Memory B cell (primary cell): Measurements from ENCODE around the gene OR4E2.
A peak's percentile ranks its signal among the peaks of the same experiment; 100 is the strongest.
"Not testable (repeated sequence)": the region's sequence is repeated elsewhere in the genome, so short reads cannot be mapped to it uniquely, and the experiment has no call there.

ENCODE experiments used
- ATAC-seq: fragments of 150-1000 bp; cut with Tn5 transposase; 2 replicates; pipeline ENCODE4 v1.10.0; 2021; ENCODE audit warnings: low read depth, mild to moderate bottlenecking, moderate library complexity
- DNase-seq, 2 donors: peaks; one replicate each; pipeline ENCODE4 v3.0.0; 2022; ENCODE audit warnings: low spot score in 2 of 2
- H3K27ac Mint-ChIP-seq: one replicate; pipeline ENCODE4 v1.8.0; 2022; ENCODE audit warnings: mild to moderate bottlenecking, moderate library complexity, mixed read lengths
- H3K27me3 Mint-ChIP-seq: one replicate; pipeline ENCODE4 v1.8.0; 2022; ENCODE audit warnings: mixed read lengths
- H3K36me3 Mint-ChIP-seq: one replicate; pipeline ENCODE4 v1.8.0; 2022; ENCODE audit warnings: mild to moderate bottlenecking, mixed read lengths
- H3K4me1 Mint-ChIP-seq: one replicate; pipeline ENCODE4 v1.8.0; 2022; ENCODE audit warnings: mixed read lengths
- H3K4me3 Mint-ChIP-seq: one replicate; pipeline ENCODE4 v1.8.0; 2022; ENCODE audit warnings: mild to moderate bottlenecking, moderate library complexity, mixed read lengths
- H3K9me3 Mint-ChIP-seq: one replicate; pipeline ENCODE4 v1.8.0; 2022; ENCODE audit warnings: mixed read lengths

Gene OR4E2

GRCh38 chr14:21668377-21668776, 14.7 kb downstream of the OR4E2 start:
- Mint-ChIP-seq H3K4me3 (no peak overlapping the region), H3K27me3 (peaks cover 4% of the 10 kb centered on the region), H3K27ac (no peak overlapping the region), H3K9me3 (peaks cover 3% of the 10 kb centered on the region), H3K4me1 (no peaks in the 10 kb centered on the region), H3K36me3 (no peaks in the 10 kb centered on the region)
- DNase-seq (no peak), ATAC-seq (no peak)

GRCh38 chr14:21669284-21669683, 15.6 kb downstream of the OR4E2 start:
- Mint-ChIP-seq H3K4me1 (no peaks in the 10 kb centered on the region), H3K36me3 (no peaks in the 10 kb centered on the region), H3K27me3 (peaks cover 4% of the 10 kb centered on the region), H3K27ac (no peak overlapping the region), H3K9me3 (peaks cover 1% of the 10 kb centered on the region), H3K4me3 (no peak overlapping the region)
- ATAC-seq (no peak), DNase-seq (no peak)

- no peak for DNase-seq
- no peak for ATAC-seq
- Mint-ChIP-seq H3K9me3 (peaks cover 2% of the 10 kb centered on the region), H3K27me3 (peaks cover 2% of the 10 kb centered on the region), H3K4me3 (no peak overlapping the region), H3K27ac (no peak overlapping the region), H3K36me3 (no peaks in the 10 kb centered on the region), H3K4me1 (no peaks in the 10 kb centered on the region)
Observed at GRCh38 chr14:21671371-21671770, 17.7 kb downstream of the OR4E2 start.

GRCh38 chr14:21672116-21672515, 18.5 kb downstream of the OR4E2 start:
- H3K4me1 Mint-ChIP-seq, result no peaks in the 10 kb centered on the region
- no peak overlapping the region for H3K4me3 Mint-ChIP-seq
- H3K27ac Mint-ChIP-seq, result no peak overlapping the region
- ATAC-seq, result no peak
- no peak for DNase-seq
- peaks cover 2% of the 10 kb centered on the region for H3K27me3 Mint-ChIP-seq
- peaks cover 2% of the 10 kb centered on the region for H3K9me3 Mint-ChIP-seq
- no peaks in the 10 kb centered on the region for H3K36me3 Mint-ChIP-seq

- no peak for DNase-seq
- no peak within 1 kb of the TSS for H3K4me3 Mint-ChIP-seq
- H3K36me3 Mint-ChIP-seq, result no peaks in the 10 kb centered on the region
- H3K9me3 Mint-ChIP-seq, result peaks cover 2% of the 10 kb centered on the region
- H3K27me3 Mint-ChIP-seq, result peaks cover 5% of the 10 kb centered on the region
- H3K27ac Mint-ChIP-seq, result no peak within 1 kb of the TSS
- H3K4me1 Mint-ChIP-seq, result no peaks in the 10 kb centered on the region
- ATAC-seq, result no peak
Observed at GRCh38 chr14:21673718-21674117, 20.1 kb downstream of the OR4E2 start, which contains the start of gene OR4E1. Gene OR4E1, minus strand, starts transcription at chr14:21673818. Its CDS starts 2,883 bp downstream, at chr14:21670935.

GRCh38 chr14:21675566-21675965, 21.9 kb downstream of the OR4E2 start:
- Mint-ChIP-seq H3K27ac (no peak overlapping the region), H3K4me3 (no peak overlapping the region), H3K9me3 (peaks cover 2% of the 10 kb centered on the region), H3K27me3 (peaks cover 2% of the 10 kb centered on the region), H3K36me3 (no peaks in the 10 kb centered on the region), H3K4me1 (no peaks in the 10 kb centered on the region)
- DNase-seq (no peak), ATAC-seq (no peak)

- ATAC-seq (no peak), DNase-seq (no peak)
- H3K27me3 Mint-ChIP-seq, result peaks cover 7% of the 10 kb centered on the region
- H3K4me1 Mint-ChIP-seq, result no peaks in the 10 kb centered on the region
- H3K9me3 Mint-ChIP-seq, result peaks cover 2% of the 10 kb centered on the region
- H3K36me3 Mint-ChIP-seq, result no peaks in the 10 kb centered on the region
- no peak overlapping the region for H3K4me3 Mint-ChIP-seq
- no peak overlapping the region for H3K27ac Mint-ChIP-seq
Observed at GRCh38 chr14:21680072-21680471, 26.4 kb downstream of the OR4E2 start.

- ATAC-seq (no peak), DNase-seq (no peak)
- no peak overlapping the region for H3K27ac Mint-ChIP-seq
- no peaks in the 10 kb centered on the region for H3K9me3 Mint-ChIP-seq
- H3K4me3 Mint-ChIP-seq, result no peak overlapping the region
- H3K27me3 Mint-ChIP-seq, result peaks cover 16% of the 10 kb centered on the region
- H3K4me1 Mint-ChIP-seq, result no peaks in the 10 kb centered on the region
- no peaks in the 10 kb centered on the region for H3K36me3 Mint-ChIP-seq
Observed at GRCh38 chr14:21686468-21686867, 32.8 kb downstream of the OR4E2 start.

GRCh38 chr14:21694425-21694824, 40.8 kb downstream of the OR4E2 start:
- DNase-seq (no peak), ATAC-seq (no peak)
- peaks cover 13% of the 10 kb centered on the region for H3K27me3 Mint-ChIP-seq
- no peak overlapping the region for H3K27ac Mint-ChIP-seq
- H3K9me3 Mint-ChIP-seq, result peaks cover 4% of the 10 kb centered on the region
- H3K36me3 Mint-ChIP-seq, result no peaks in the 10 kb centered on the region
- no peak overlapping the region for H3K4me3 Mint-ChIP-seq
- H3K4me1 Mint-ChIP-seq, result no peaks in the 10 kb centered on the region

GRCh38 chr14:21697662-21698061, 44.0 kb downstream of the OR4E2 start:
- not testable (repeated sequence) for H3K36me3 Mint-ChIP-seq, ATAC-seq, H3K4me1 Mint-ChIP-seq, H3K4me3 Mint-ChIP-seq, DNase-seq, H3K9me3 Mint-ChIP-seq, H3K27ac Mint-ChIP-seq, H3K27me3 Mint-ChIP-seq

GRCh38 chr14:21698538-21698937, 44.9 kb downstream of the OR4E2 start:
- H3K9me3 Mint-ChIP-seq, H3K27ac Mint-ChIP-seq, DNase-seq, ATAC-seq, H3K36me3 Mint-ChIP-seq, H3K27me3 Mint-ChIP-seq, H3K4me1 Mint-ChIP-seq, H3K4me3 Mint-ChIP-seq: not testable (repeated sequence)

GRCh38 chr14:21699551-21699950, 45.9 kb downstream of the OR4E2 start:
- no peak overlapping the region for H3K4me3 Mint-ChIP-seq
- peaks cover 4% of the 10 kb centered on the region for H3K9me3 Mint-ChIP-seq
- H3K27me3 Mint-ChIP-seq, result peaks cover 9% of the 10 kb centered on the region
- peaks cover 2% of the 10 kb centered on the region for H3K4me1 Mint-ChIP-seq
- DNase-seq, result no peak
- no peaks in the 10 kb centered on the region for H3K36me3 Mint-ChIP-seq
- no peak for ATAC-seq
- no peak overlapping the region for H3K27ac Mint-ChIP-seq

- H3K4me3 Mint-ChIP-seq, result no peak overlapping the region
- peaks cover 2% of the 10 kb centered on the region for H3K4me1 Mint-ChIP-seq
- no peak for ATAC-seq
- no peak overlapping the region for H3K27ac Mint-ChIP-seq
- peaks cover 8% of the 10 kb centered on the region for H3K9me3 Mint-ChIP-seq
- DNase-seq, result no peak
- no peaks in the 10 kb centered on the region for H3K36me3 Mint-ChIP-seq
- H3K27me3 Mint-ChIP-seq, result peaks cover 9% of the 10 kb centered on the region
Observed at GRCh38 chr14:21702316-21702715, 48.7 kb downstream of the OR4E2 start.

- no peak overlapping the region for H3K4me3 Mint-ChIP-seq
- DNase-seq, result no peak
- peak; percentile 21 for ATAC-seq
- H3K9me3 Mint-ChIP-seq, result peaks cover 8% of the 10 kb centered on the region
- peaks cover 9% of the 10 kb centered on the region for H3K27me3 Mint-ChIP-seq
- H3K4me1 Mint-ChIP-seq, result peaks cover 2% of the 10 kb centered on the region
- H3K27ac Mint-ChIP-seq, result no peak overlapping the region
- H3K36me3 Mint-ChIP-seq, result no peaks in the 10 kb centered on the region
Observed at GRCh38 chr14:21703357-21704326, 50.0 kb downstream of the OR4E2 start.

GRCh38 chr14:21704338-21704737, 50.7 kb downstream of the OR4E2 start:
- DNase-seq (no peak), ATAC-seq (no peak)
- Mint-ChIP-seq H3K4me1 (peaks cover 2% of the 10 kb centered on the region), H3K36me3 (no peaks in the 10 kb centered on the region), H3K27me3 (peaks cover 8% of the 10 kb centered on the region), H3K4me3 (no peak overlapping the region), H3K27ac (no peak overlapping the region), H3K9me3 (peaks cover 8% of the 10 kb centered on the region)
